DOHH2 (cell line): Measurements from ENCODE around the gene FREM3.

Source experiments
- H3F3A ChIP-seq: fragments of 200-600 bp; sonication (generic), shearing (Covaris generic); 2 replicates; pipeline ENCODE4 v1.6.0; 2016; ENCODE audit warnings: antibody characterized with exemption, mild to moderate bottlenecking; ENCODE audit not compliant: control insufficient read depth, insufficient read depth
- H3K27ac ChIP-seq: fragments of 200-600 bp; sonication (generic); 2 replicates; pipeline ENCODE4 v1.5.1; 2014; ENCODE audit warnings: low read depth, mild to moderate bottlenecking, low read length, moderate library complexity
- H3K27me3 ChIP-seq: fragments of 200-600 bp; sonication (generic); 2 replicates; pipeline ENCODE4 v1.6.1; 2014; ENCODE audit warnings: mild to moderate bottlenecking, low read length, mixed read lengths; ENCODE audit not compliant: control insufficient read depth
- H3K36me3 ChIP-seq: fragments of 200-600 bp; sonication (generic); 2 replicates; pipeline ENCODE4 v1.6.1; 2014; ENCODE audit warnings: mild to moderate bottlenecking, low read length, moderate library complexity, mixed read lengths; ENCODE audit not compliant: control insufficient read depth
- H3K4me1 ChIP-seq: fragments of 200-600 bp; sonication (generic); 2 replicates; pipeline ENCODE4 v1.6.1; 2014; ENCODE audit warnings: mild to moderate bottlenecking, low read length, mixed read lengths; ENCODE audit not compliant: control insufficient read depth
- H3K4me2 ChIP-seq: fragments of 200-600 bp; sonication (generic); 2 replicates; pipeline ENCODE4 v1.6.0; 2014; ENCODE audit warnings: mild to moderate bottlenecking, low read length, moderate library complexity
- H3K4me3 ChIP-seq: fragments of 200-600 bp; sonication (generic); 2 replicates; pipeline ENCODE4 v1.5.1; 2014; ENCODE audit warnings: mild to moderate bottlenecking, low read length, mixed read lengths
- H3K79me2 ChIP-seq: fragments of 200-600 bp; sonication (generic); 2 replicates; pipeline ENCODE4 v1.6.1; 2014; ENCODE audit warnings: mild to moderate bottlenecking, low read length, mixed read lengths; ENCODE audit not compliant: control insufficient read depth
- H3K9me2 ChIP-seq: fragments of 200-600 bp; sonication (generic); replicated peaks from 2 replicates; pipeline ENCODE4 v1.6.1; 2014; ENCODE audit warnings: mild to moderate bottlenecking, low read length, mixed read lengths; ENCODE audit not compliant: control insufficient read depth
- H3K9me3 ChIP-seq: fragments of 200-600 bp; sonication (generic); 2 replicates; pipeline ENCODE4 v1.6.1; 2014; ENCODE audit warnings: antibody characterized with exemption, low read length, mixed read lengths; ENCODE audit not compliant: control insufficient read depth, insufficient read depth
- H4K20me1 ChIP-seq: fragments of 200-600 bp; sonication (generic); 2 replicates; pipeline ENCODE4 v1.6.0; 2014; ENCODE audit warnings: low read depth, mild to moderate bottlenecking, antibody characterized with exemption, low read length, moderate library complexity; ENCODE audit not compliant: control insufficient read depth, insufficient read depth
- CTCF ChIP-seq: fragments of 200-600 bp; sonication (generic); IDR thresholded peaks from one replicate; pipeline ENCODE4 v1.5.1; 2014; ENCODE audit warnings: antibody characterized with exemption, mild to moderate bottlenecking, low read depth, low read length; ENCODE audit not compliant: poor library complexity, severe bottlenecking
- EZH2phosphoT487 ChIP-seq: fragments of 200-600 bp; sonication (generic); IDR thresholded peaks from 2 replicates; pipeline ENCODE4 v1.6.1; 2017; ENCODE audit warnings: borderline replicate concordance, mild to moderate bottlenecking, antibody characterized with exemption, low read length, moderate library complexity, mixed read lengths

FREM3 gene

GRCh38 chr4:143585548-143585947, 114.9 kb downstream of the FREM3 start:
- Histone ChIP-seq H4K20me1 (no peaks in the 10 kb centered on the region), H3K27ac (no peak overlapping the region), H3K4me3 (no peak overlapping the region), H3K27me3 (no peaks in the 10 kb centered on the region), H3F3A (no peaks in the 10 kb centered on the region), H3K9me2 (no peaks in the 10 kb centered on the region), H3K36me3 (no peaks in the 10 kb centered on the region), H3K4me1 (no peaks in the 10 kb centered on the region), H3K4me2 (no peak overlapping the region), H3K79me2 (no peaks in the 10 kb centered on the region), H3K9me3 (no peaks in the 10 kb centered on the region)
- TF ChIP-seq CTCF (no peak), EZH2phosphoT487 (no peak)

GRCh38 chr4:143581331-143581946, 119.0 kb downstream of the FREM3 start:
- Histone ChIP-seq H4K20me1 (no peaks in the 10 kb centered on the region), H3K79me2 (no peaks in the 10 kb centered on the region), H3K9me3 (no peaks in the 10 kb centered on the region), H3K4me2 (no peak overlapping the region), H3K27me3 (no peaks in the 10 kb centered on the region), H3K9me2 (no peaks in the 10 kb centered on the region), H3F3A (no peaks in the 10 kb centered on the region), H3K36me3 (no peaks in the 10 kb centered on the region), H3K27ac (no peak overlapping the region), H3K4me3 (no peak overlapping the region), H3K4me1 (no peaks in the 10 kb centered on the region)
- no peak for TF ChIP-seq EZH2phosphoT487
- no peak for TF ChIP-seq CTCF

- H3K27ac ChIP-seq, result no peak overlapping the region
- no peaks in the 10 kb centered on the region for H3F3A ChIP-seq
- no peaks in the 10 kb centered on the region for H3K9me2 ChIP-seq
- no peak overlapping the region for H3K4me2 ChIP-seq
- no peaks in the 10 kb centered on the region for H3K27me3 ChIP-seq
- H3K4me1 ChIP-seq, result no peaks in the 10 kb centered on the region
- no peaks in the 10 kb centered on the region for H3K36me3 ChIP-seq
- H4K20me1 ChIP-seq, result no peaks in the 10 kb centered on the region
- H3K4me3 ChIP-seq, result no peak overlapping the region
- TF ChIP-seq CTCF, result no peak
- no peak for TF ChIP-seq EZH2phosphoT487
- H3K79me2 ChIP-seq, result no peaks in the 10 kb centered on the region
- H3K9me3 ChIP-seq, result no peaks in the 10 kb centered on the region
These were observed 125.1 kb downstream of the FREM3 start for GRCh38 chr4:143575331-143575730.
